ENCODE data around the gene KLHDC3. TPM values are rescaled to one million over a fixed set of nuclear protein-coding genes. Genes with fewer than 3 reads are reported as not detected.

Gene KLHDC3
- total and polyA plus RNA-seq, 9 of the 15 experiments (the other 6 are each of a cell fraction or from before 2014, with no cell fraction given), result 4.5 to 171 (median 107) TPM

DNA sequence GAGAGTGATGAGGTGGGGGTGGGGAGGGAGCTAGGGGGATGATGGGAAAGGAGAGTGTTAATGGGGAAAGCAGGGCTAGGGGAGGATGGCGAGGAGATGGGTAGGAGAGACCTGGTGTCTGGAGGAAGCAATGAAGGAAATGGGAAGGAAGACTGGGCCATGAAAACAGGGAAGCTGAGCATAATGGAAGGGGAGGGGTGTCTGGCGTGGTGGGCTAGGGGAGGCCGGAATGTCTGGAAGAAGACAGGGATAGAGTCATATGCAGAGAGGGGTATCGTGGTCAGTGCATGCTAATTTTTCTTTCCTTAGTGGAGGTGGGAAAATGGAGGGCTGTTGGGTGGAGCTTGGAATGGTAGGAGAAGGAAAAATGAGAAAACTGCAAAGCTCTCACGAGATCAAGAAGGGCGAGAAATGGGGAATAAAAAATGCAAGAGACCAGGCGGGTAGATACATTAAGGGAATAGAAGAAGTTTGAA, 423 bp downstream of the KLHDC3 start (continued):
- TF ChIP-seq, protein P1, sequence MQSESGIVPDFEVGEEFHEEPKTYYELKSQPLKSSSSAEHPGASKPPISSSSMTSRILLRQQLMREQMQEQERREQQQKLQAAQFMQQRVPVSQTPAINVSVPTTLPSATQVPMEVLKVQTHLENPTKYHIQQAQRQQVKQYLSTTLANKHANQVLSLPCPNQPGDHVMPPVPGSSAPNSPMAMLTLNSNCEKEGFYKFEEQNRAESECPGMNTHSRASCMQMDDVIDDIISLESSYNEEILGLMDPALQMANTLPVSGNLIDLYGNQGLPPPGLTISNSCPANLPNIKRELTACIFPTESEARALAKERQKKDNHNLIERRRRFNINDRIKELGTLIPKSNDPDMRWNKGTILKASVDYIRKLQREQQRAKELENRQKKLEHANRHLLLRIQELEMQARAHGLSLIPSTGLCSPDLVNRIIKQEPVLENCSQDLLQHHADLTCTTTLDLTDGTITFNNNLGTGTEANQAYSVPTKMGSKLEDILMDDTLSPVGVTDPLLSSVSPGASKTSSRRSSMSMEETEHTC (IDR thresholded peaks at IDR 0.05), result no peak
- TF ChIP-seq ZHX1 (conservative IDR thresholded peaks at IDR 0.05; ENCODE audit: low read length) (no peak), GATAD2B (IDR thresholded peaks at IDR 0.05; ENCODE audit: borderline replicate concordance) (no peak), RBM25 (IDR thresholded peaks at IDR 0.05; ENCODE audit: low read depth, low read length, severe bottlenecking) (no peak), FOXJ3 (CRISPR knock-in tag; IDR thresholded peaks at IDR 0.05) (no peak), PHF21A (IDR thresholded peaks at IDR 0.05; ENCODE audit: borderline replicate concordance, low read depth) (no peak), ZNF324 (CRISPR knock-in tag; IDR thresholded peaks at IDR 0.05) (no peak), SMARCA5 (IDR thresholded peaks at IDR 0.05) (0 out of 2 replicates have a peak, but pooled peaks have one; percentile 65), NFE2 (IDR thresholded peaks at IDR 0.05; ENCODE audit: low read depth) (no peak), PRMT5 (CRISPR knock-in tag; IDR thresholded peaks at IDR 0.05) (no peak), CHD1 (IDR thresholded peaks at IDR 0.05; ENCODE audit: low read length) (no peak), MTA3 (IDR thresholded peaks at IDR 0.05; ENCODE audit: borderline replicate concordance) (no peak), THAP12 (CRISPR knock-in tag; IDR thresholded peaks at IDR 0.05) (no peak), IFI16 (CRISPR knock-in tag; IDR thresholded peaks at IDR 0.05) (no peak), ZBTB1 (CRISPR knock-in tag; IDR thresholded peaks at IDR 0.05; ENCODE audit: borderline replicate concordance, low read depth) (0 out of 2 replicates have a peak, but pooled peaks have one; percentile 29), FOXP1 (CRISPR knock-in tag; IDR thresholded peaks at IDR 0.05) (no peak), CREB3L1 (IDR thresholded peaks at IDR 0.05; ENCODE audit: borderline replicate concordance, low read depth) (no peak), ZBTB7A (IDR thresholded peaks at IDR 0.05; ENCODE audit: borderline replicate concordance, control insufficient read depth, low read depth, low read length) (no peak), MECOM (CRISPR knock-in tag; IDR thresholded peaks at IDR 0.05) (no peak)
- TF ChIP-seq, protein P2, sequence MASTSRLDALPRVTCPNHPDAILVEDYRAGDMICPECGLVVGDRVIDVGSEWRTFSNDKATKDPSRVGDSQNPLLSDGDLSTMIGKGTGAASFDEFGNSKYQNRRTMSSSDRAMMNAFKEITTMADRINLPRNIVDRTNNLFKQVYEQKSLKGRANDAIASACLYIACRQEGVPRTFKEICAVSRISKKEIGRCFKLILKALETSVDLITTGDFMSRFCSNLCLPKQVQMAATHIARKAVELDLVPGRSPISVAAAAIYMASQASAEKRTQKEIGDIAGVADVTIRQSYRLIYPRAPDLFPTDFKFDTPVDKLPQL (IDR thresholded peaks at IDR 0.05; ENCODE audit: extremely low read depth, insufficient read length), result no peak
